Muscle of leg (tissue), 11 donors: ENCODE results near the gene BCL11A. TPM values are rescaled to one million over a fixed set of nuclear protein-coding genes. Genes with fewer than 3 reads are reported as not detected.

Source experiments
- DNase-seq: peaks from one replicate; pipeline ENCODE4 v3.0.0; 2013
- H3K27ac ChIP-seq: one replicate; pipeline ENCODE4 v1.5.1; 2013; ENCODE audit warnings: mild to moderate bottlenecking, low read length, control low read depth
- H3K27me3 ChIP-seq: one replicate; pipeline ENCODE4 v1.6.1; 2013; ENCODE audit warnings: low read length; ENCODE audit not compliant: control insufficient read depth, insufficient read depth
- H3K36me3 ChIP-seq: one replicate; pipeline ENCODE4 v1.6.1; 2013; ENCODE audit warnings: low read length; ENCODE audit not compliant: control insufficient read depth, insufficient read depth
- H3K4me1 ChIP-seq: one replicate; pipeline ENCODE4 v1.6.1; 2013; ENCODE audit warnings: low read length; ENCODE audit not compliant: control insufficient read depth, insufficient read depth
- H3K4me3 ChIP-seq: one replicate; pipeline ENCODE4 v1.5.1; 2013; ENCODE audit warnings: low read length, control low read depth
- H3K9me3 ChIP-seq: replicated peaks from 2 replicates; pipeline ENCODE4 v1.6.1; 2013; ENCODE audit warnings: low read depth, low read length; ENCODE audit not compliant: control insufficient read depth
- WGBS: methylation state at CpG from one replicate; pipeline ENCODE4 v1.1.5; 2013; ENCODE audit warnings: missing lambda C conversion rate; ENCODE audit not compliant: insufficient coverage; 5-methylcytosine and 5-hydroxymethylcytosine counted together
- polyA plus RNA-seq, 8 donors: library from polyadenylated mRNA; unstranded; fragments of 120-200 nt; gene quantifications; one replicate each; pipeline versions ENCODE4 v1.2.1 to v1.2.3, GENCODE V29; 2013; ENCODE audit warnings: inconsistent platforms in 1 of 8, low replicate concordance in 1 of 8; ENCODE audit not compliant: insufficient read length in 8 of 8, insufficient read depth in 1 of 8
- total RNA-seq: library from RNA; stranded (reverse); fragments of 120-200 nt; gene quantifications from one replicate; pipeline ENCODE4 v1.2.4, GENCODE V29; 2013

The BCL11A gene
- total and polyA plus RNA-seq, 9 donors: 1.1 to 12.2 (median 2.7) TPM

DNA sequence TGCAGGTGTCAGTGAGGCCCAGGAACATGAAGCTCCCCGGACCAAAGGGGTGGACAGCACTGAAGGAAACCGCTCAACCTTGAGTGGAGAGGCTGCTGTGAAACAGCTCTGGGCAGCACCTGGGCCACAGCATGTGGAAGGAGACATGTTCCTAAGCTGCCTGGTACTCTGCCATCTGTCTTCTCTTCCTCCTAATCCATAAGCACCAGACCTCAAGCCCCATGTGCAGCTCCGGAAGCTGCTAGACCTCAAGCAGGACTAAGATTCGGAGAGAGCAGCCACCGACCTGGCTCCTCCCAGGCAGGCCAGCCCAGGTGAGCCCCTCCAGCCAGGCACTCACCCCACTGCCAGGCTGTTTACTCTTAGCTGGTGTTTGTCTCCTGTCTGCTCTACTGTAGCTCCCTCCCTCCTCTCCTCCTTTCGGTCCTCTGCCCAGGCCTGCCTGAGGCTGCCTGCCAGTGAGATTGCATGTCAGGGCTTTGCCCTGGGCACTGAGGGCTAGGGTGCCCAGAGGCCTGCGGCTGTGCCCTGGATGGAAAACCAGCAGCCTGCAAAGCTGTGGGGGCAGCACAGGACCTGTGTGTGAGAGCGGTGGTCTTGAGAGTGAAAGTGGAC is 53.7 kb downstream of the BCL11A start:
- H3K27me3 ChIP-seq: no peaks in the 10 kb centered on the region
- no peak overlapping the region for H3K27ac ChIP-seq
- H3K4me1 ChIP-seq: no peaks in the 10 kb centered on the region
- 87% methylated on average over 6 of the region's 8 CpGs for WGBS
- H3K36me3 ChIP-seq: no peaks in the 10 kb centered on the region
- DNase-seq: no peak
- H3K9me3 ChIP-seq: no peaks in the 10 kb centered on the region
- H3K4me3 ChIP-seq: no peak overlapping the region

GRCh38 chr2:60498816-60499429 is 54.5 kb downstream of the BCL11A start:
- H3K27me3 ChIP-seq: no peaks in the 10 kb centered on the region
- H3K27ac ChIP-seq: no peak overlapping the region
- no peak overlapping the region for H3K4me3 ChIP-seq
- WGBS: 98% methylated on average over 7 of the region's 8 CpGs
- DNase-seq: no peak
- H3K36me3 ChIP-seq: no peaks in the 10 kb centered on the region
- H3K4me1 ChIP-seq: no peaks in the 10 kb centered on the region
- H3K9me3 ChIP-seq: no peaks in the 10 kb centered on the region

- no peaks in the 10 kb centered on the region for H3K9me3 ChIP-seq
- no peaks in the 10 kb centered on the region for H3K27me3 ChIP-seq
- no peak overlapping the region for H3K4me3 ChIP-seq
- H3K4me1 ChIP-seq: no peaks in the 10 kb centered on the region
- 98% methylated on average over 7 of the region's 8 CpGs for WGBS
- no peak for DNase-seq
- H3K27ac ChIP-seq: no peak overlapping the region
- H3K36me3 ChIP-seq: no peaks in the 10 kb centered on the region
These were observed 55.2 kb downstream of the BCL11A start for GRCh38 chr2:60498127-60498815.

GRCh38 chr2:60497500-60497899 is 56.0 kb downstream of the BCL11A start:
- no CpG with 5 or more reads among the region's 2 CpGs for WGBS
- no peak for DNase-seq
- Histone ChIP-seq H3K4me3 (no peak overlapping the region), H3K36me3 (no peaks in the 10 kb centered on the region), H3K27ac (no peak overlapping the region), H3K4me1 (no peaks in the 10 kb centered on the region), H3K9me3 (no peaks in the 10 kb centered on the region), H3K27me3 (no peaks in the 10 kb centered on the region)

GRCh38 chr2:60496956-60497355 is 56.5 kb downstream of the BCL11A start:
- H3K4me3 ChIP-seq: no peak overlapping the region
- H3K27me3 ChIP-seq: no peaks in the 10 kb centered on the region
- no peak overlapping the region for H3K27ac ChIP-seq
- H3K36me3 ChIP-seq: no peaks in the 10 kb centered on the region
- H3K9me3 ChIP-seq: no peaks in the 10 kb centered on the region
- no peak for DNase-seq
- 47% methylated on average over 2 of the region's 5 CpGs for WGBS
- H3K4me1 ChIP-seq: no peaks in the 10 kb centered on the region

GRCh38 chr2:60496475-60496874 is 57.0 kb downstream of the BCL11A start:
- Histone ChIP-seq H3K4me1 (no peaks in the 10 kb centered on the region), H3K36me3 (no peaks in the 10 kb centered on the region), H3K9me3 (no peaks in the 10 kb centered on the region), H3K27ac (no peak overlapping the region), H3K27me3 (no peaks in the 10 kb centered on the region), H3K4me3 (no peak overlapping the region)
- 46% methylated on average over 1 of the region's 1 CpG for WGBS
- no peak for DNase-seq

GRCh38 chr2:60495041-60495625 is 58.3 kb downstream of the BCL11A start:
- no peak overlapping the region for H3K27ac ChIP-seq
- H3K4me1 ChIP-seq: no peaks in the 10 kb centered on the region
- no peaks in the 10 kb centered on the region for H3K9me3 ChIP-seq
- no peaks in the 10 kb centered on the region for H3K36me3 ChIP-seq
- no peak overlapping the region for H3K4me3 ChIP-seq
- no peaks in the 10 kb centered on the region for H3K27me3 ChIP-seq
- no peak for DNase-seq
- WGBS: 95% methylated on average over 2 of the region's 6 CpGs

DNA sequence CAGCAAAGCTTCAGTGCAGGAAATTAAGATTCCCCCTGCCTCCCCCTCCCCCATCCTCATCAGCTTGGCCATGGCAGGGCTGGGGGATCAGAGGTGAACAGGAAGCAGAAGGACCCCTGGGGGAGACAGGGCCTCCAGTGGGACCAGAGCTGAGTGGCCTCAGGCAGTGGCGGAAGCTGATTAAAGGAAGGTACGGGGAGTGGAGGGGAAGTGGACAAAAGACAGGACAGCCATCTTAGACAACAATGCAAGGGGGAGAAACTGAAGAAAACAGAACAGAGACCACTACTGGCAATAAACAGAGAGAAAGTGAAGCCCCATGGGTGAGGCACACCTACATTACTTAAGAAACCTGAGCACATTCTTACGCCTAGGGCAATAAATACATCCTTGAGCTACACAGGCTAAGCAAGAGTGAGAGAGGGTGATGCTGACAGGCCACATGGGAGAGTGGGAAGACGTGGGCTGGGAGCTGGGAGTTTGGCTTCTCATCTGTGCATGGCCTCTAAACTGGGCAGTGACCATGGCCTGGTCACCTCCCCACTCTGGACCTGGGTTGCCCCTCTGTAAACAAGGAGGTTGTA is 59.6 kb downstream of the BCL11A start:
- WGBS: 80% methylated on average over 1 of the region's 4 CpGs
- no peak overlapping the region for H3K4me3 ChIP-seq
- no peak for DNase-seq

GRCh38 chr2:60492548-60492947 is 60.9 kb downstream of the BCL11A start:
- no peak overlapping the region for H3K4me3 ChIP-seq
- no peaks in the 10 kb centered on the region for H3K9me3 ChIP-seq
- no peaks in the 10 kb centered on the region for H3K4me1 ChIP-seq
- WGBS: 86% methylated on average over 2 of the region's 4 CpGs
- DNase-seq: no peak
- H3K36me3 ChIP-seq: no peaks in the 10 kb centered on the region
- H3K27ac ChIP-seq: no peak overlapping the region
- H3K27me3 ChIP-seq: no peaks in the 10 kb centered on the region

More for the DNA sequence above, 59.6 kb downstream of the BCL11A start:
- no peaks in the 10 kb centered on the region for H3K9me3 ChIP-seq
- no peaks in the 10 kb centered on the region for H3K27me3 ChIP-seq
- no peak overlapping the region for H3K27ac ChIP-seq
- H3K36me3 ChIP-seq: no peaks in the 10 kb centered on the region
- H3K4me1 ChIP-seq: no peaks in the 10 kb centered on the region

- no peak overlapping the region for H3K27ac ChIP-seq
- H3K4me1 ChIP-seq: peaks cover 2% of the 10 kb centered on the region
- H3K4me3 ChIP-seq: no peak overlapping the region
- H3K9me3 ChIP-seq: no peaks in the 10 kb centered on the region
- DNase-seq: no peak
- H3K27me3 ChIP-seq: no peaks in the 10 kb centered on the region
- no peaks in the 10 kb centered on the region for H3K36me3 ChIP-seq
- WGBS: 80% methylated on average over 2 of the region's 4 CpGs
These were observed 62.6 kb downstream of the BCL11A start for GRCh38 chr2:60490848-60491247.
